GM21717 (cell line): ENCODE data around the gene GREB1L.
"Not testable (repeated sequence)": the region's sequence is repeated elsewhere in the genome, so short reads cannot be mapped to it uniquely, and the experiment has no call there.

Experiments used
- ATAC-seq: cut with Tn5 transposase; IDR thresholded peaks from one replicate; pipeline ENCODE4 v1.9.1; 2021; ENCODE audit warnings: mild to moderate bottlenecking, moderate library complexity; ENCODE audit not compliant: unreplicated experiment

The GREB1L gene

GRCh38 chr18:21303895-21304294 lies 61.9 kb downstream of the GREB1L start:
- no peak for ATAC-seq

- ATAC-seq = no peak
These were observed 63.6 kb downstream of the GREB1L start for GRCh38 chr18:21305621-21306020.

DNA sequence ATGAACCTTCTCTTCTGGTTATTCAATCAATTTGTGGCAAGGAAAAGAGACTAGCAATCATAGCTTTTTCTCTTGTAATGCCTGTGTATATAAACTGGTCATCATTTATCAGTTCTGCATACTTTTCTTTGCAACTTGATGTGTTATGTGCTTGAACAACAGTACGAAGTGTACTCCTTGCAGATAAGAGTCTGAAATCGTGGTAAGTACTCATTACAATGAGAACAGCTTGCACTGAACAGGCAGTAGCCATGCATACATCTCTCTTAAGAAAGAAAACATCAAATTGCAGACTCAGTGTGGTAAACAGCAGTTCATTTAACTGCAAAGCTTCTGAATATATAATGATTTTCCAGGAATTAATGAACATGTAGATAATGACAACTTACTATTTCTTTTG lies 64.3 kb downstream of the GREB1L start:
- no peak for ATAC-seq

DNA sequence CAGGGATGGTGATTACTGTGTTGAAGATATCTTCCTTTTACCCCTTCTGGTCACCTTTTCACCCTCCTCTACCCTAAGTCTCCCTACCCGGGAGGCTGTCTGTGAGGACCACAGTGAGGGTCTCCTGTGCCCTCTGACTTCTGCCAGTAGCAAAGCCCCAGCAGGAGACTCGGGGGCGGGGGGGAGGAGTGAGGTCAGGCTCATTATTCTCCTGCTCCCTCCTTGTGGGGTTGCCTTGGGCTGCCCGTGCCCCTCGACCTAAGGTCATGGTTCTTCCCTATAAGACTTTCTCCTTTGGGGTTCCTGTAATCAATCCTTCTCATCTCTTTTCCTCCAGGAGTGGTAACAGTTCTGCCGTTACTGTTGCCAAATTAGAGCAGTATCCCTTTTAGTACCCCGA lies 65.5 kb downstream of the GREB1L start:
- no peak for ATAC-seq

DNA sequence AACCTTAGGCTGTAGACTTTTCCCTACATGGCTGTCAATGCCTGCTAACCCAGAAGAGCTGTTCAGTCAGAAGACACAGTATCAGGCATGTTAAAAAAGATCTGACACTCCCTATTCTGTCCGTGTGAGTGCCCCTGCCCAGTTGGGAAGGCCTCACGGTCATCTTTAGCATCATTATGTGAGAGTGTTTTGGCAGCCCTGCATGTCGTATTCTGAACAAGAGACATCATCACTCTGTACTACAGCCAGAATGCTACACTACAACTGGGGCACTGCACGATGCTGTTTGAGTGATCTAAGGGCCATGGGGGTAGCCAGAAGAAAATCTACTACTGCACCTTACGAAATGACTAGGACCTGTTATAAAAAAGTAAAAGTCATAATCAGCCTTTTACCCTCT lies 67.2 kb downstream of the GREB1L start:
- ATAC-seq = no peak

GRCh38 chr18:21311980-21312379 lies 69.9 kb downstream of the GREB1L start:
- not testable (repeated sequence) for ATAC-seq

DNA sequence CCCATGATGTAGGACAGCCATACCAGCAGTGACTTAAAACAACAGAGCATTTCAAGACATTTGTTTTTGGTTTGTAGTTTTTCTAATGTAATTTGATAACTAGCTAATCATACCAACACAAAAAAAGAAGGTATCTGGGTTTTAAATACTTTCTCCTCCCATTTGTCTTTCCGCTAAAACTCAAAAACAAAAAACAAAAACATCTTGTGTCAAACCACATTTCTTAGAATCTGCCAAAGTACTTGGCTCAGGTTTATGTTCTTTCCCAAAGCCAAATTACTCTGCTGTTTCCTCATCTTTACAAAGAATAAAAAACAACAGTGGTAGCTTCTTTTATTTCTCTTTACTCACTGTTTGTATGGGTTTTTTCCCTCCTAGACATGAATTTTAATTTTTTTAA lies 71.5 kb downstream of the GREB1L start:
- no peak for ATAC-seq

- ATAC-seq = no peak
These were observed 72.7 kb downstream of the GREB1L start for GRCh38 chr18:21314724-21315123.

GRCh38 chr18:21315126-21315525 lies 73.1 kb downstream of the GREB1L start:
- not testable (repeated sequence) for ATAC-seq

DNA sequence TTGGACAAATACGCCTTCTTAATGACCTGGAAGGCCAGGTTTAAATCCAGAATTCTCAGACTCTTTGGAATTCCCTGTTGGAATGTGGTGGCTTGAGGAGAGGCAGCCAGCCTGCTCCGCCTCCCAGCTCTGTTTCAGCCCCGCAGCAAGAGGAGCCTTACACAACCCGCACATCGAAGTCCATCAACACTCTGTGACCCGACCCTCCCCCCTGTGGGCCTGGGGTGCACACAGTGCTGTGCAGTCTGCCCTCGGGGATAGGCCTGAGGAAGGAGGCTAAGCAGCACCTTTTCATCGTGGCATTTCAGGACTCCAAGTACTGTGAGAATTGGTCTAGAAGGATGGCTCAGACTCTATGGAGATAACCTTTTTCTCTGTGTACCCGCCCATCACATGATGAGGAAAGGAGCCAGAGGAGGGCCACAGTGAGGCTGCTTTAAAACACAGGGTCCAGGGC lies 73.7 kb downstream of the GREB1L start:
- ATAC-seq = no peak

DNA sequence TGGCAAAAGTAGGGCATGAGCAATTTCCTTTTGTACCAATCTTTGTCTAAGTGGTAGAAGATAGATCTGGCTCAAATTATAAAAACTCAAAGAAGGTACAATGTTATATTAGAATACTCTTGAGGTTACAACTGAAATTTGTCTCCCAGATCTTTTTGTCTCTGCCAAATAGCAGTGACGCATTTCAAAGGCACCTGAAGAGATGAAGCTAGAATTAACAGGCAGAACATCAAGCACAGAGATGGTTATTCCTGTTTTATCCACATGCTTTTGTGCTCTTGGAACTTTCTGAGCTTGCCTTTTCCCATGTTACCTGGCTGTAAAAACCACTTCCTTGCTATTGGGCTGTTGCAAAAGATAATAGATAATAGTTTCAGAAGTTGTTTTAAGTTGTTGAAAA lies 74.3 kb downstream of the GREB1L start:
- ATAC-seq = no peak

GRCh38 chr18:21321711-21322110 lies 79.7 kb downstream of the GREB1L start:
- ATAC-seq = no peak

GRCh38 chr18:21327101-21327500 lies 85.1 kb downstream of the GREB1L start:
- no peak for ATAC-seq

DNA sequence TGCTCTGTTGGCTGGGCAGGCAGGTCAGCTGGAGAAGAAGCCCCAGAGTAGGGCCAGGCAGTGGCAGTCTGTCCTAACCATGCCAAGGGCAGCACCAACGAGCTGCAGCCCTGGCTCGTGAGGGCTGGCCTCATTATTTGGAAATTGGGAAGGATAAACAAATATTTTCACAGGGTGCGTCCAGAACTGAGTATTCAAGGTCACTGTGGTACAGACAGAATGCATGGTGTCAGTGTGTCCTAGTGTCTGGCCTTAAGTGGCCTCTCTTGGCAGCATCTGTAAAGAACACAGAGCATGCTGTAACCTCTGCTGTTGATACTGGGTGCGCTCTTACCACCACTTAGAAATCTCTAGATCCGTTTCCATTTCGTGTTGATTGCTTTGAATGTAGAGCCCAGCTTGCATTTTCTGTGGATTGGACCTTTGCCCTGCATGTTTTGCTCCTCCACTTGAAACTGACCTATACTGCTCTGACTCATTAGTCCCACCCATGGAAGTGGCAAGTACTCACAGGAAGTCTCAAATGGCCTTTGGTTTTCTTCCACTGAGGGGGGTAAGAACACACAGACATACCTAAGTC lies 88.2 kb downstream of the GREB1L start:
- ATAC-seq = no peak

DNA sequence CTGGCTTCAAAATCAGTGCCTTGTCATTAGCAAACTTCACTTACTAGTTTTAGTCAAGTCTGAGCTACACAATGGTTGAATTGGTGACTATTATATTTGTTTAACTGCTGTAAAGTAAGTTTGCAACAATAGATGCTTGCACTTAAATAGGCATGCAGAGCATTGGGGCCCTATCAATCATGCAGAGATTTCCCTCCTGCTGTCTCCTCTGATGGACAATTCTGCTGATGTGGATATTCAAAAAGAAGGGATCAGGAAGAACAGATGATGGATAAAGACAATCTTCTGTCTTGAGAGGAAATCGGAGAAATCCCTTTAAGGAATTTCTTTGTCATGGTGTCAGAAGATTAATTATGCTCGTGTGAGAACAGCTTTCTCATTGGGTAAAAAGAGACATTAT lies 89.0 kb downstream of the GREB1L start:
- ATAC-seq = no peak

DNA sequence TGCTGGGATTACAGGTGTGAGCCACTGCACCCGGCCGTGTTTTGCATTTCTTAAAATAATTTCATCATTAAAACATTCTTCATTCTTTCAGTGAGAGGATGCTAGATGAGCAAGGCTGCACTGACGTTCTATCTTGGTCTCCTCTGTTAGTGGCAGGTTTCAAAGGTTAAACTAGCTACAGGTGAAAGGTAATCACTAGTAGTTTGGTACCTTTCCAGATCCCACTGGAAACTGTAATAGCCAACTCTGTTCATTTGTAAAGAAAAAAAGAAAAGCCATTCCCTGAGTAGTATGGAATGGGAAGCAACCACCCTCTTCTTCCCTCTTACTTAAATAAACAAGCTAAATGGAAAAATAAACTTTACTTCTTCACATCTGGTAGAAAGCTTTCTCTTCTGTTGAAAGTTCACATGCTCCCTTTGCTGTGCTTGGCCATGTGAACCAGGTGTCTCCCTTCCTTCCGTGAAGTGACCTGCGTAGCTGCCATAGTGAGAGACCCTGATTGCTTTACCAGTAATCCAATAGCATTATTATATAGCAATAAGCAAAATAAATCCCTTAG lies 94.0 kb downstream of the GREB1L start:
- no peak for ATAC-seq

DNA sequence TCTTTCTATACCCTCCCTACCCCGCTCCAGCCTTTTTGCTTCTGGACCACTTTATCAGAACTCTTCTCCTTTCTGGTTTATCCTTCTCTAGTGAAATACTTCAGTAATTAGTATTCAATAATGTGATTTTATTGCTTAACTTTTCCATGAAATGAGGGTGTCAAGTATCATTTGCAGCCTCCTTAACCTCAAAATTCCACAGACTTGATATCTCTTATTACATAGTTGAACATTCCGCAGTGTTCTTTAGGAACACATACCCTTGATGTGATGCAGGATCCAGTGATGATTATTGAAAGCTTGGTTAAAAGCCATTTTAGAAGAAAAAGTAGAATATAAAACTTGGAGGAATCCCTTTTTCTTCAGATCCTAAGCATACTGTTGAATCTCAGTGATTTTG lies 94.8 kb downstream of the GREB1L start:
- ATAC-seq = no peak

DNA sequence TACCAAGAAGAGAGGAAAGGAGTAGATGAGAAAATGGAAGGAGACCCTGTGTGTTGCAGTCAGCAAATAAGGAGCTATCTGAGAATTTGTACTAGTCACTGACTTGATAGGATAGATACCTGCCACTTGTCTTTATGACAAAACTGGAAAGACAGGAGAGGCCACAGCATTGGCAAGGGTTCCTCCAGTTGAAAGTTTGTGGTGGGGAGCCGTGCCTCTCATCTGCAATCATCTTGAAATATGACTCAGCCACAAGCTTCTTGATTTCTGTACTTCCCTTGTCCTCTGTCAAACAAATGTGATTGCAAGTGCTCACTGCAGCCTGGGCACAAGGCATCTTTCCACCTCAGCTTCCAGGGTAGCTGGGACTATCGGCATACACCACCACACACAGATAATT lies 99.1 kb downstream of the GREB1L start:
- ATAC-seq = no peak

DNA sequence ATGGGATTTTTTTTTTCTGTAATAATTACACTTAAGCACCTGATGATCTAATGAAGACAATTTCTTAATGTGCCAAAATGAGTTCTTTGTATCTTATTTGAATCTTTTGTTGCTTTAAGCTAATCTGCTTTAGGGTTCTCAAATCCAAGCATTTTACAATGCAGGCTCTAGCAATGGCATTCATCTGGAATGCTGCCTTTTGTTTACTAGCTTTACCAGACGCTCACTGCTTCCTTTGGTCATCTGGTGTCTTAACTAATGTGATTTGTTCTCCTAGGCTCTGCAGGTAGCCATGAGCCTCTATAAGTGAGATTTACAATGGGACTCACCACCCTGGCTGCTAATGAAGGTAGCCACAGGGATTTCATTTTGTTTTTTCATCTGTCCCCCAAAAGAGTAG lies 100.3 kb downstream of the GREB1L start:
- no peak for ATAC-seq

DNA sequence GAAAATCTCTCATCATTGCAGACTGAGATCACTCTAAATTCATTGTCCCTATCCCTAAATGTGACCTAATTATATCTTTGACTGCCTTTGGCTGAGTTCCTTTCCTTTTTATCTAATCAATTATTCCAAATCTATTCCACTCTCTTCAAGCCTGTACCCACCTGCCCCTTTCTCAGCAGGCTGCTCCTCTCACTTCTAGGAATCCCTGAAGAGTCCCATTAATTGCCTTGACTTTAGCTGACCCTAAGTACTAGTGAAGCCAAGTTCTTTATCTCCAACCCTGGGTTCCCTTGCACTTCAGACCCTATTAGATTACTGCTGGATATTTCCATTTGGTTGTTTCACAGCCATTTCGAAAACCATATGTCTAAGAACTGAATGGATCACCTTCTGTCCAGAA lies 102.8 kb downstream of the GREB1L start:
- ATAC-seq = no peak

DNA sequence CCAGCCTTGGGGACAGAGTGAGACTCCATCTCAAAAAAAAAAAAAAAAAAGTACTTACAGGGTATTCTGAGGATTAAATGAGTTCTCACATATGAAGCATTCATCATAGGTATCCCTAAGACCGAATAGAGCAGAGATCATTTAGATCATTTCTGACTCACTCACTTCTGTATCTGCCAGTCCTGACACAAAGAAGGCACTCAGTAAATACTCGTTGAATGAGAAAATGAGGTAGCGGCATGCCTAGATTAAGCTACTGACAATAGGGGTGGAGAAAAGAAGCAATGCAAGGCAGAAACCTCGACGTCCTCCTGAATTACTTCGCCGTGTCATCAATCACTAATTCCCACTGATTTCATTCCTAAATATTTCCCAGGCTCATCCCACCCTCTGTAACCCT lies 103.8 kb downstream of the GREB1L start:
- no peak for ATAC-seq

DNA sequence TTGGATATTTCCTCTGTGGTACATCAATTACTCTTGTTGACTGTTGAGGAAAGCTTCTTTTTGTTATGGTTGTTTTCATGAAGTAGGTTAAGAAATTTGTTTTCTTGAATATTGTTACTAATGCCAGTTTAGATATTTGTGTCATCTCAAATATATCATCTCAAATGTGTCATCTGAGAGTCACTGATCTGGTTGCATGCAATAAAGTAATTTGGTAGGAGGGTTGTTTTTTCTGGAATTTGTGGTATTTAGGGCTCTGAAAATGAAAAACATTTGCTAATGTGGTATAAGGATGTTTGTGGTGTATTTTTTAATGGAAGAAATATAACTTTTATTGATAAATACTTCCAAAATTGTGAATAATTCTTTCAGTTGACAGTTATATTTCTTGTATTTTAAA lies 117.7 kb downstream of the GREB1L start:
- no peak for ATAC-seq

DNA sequence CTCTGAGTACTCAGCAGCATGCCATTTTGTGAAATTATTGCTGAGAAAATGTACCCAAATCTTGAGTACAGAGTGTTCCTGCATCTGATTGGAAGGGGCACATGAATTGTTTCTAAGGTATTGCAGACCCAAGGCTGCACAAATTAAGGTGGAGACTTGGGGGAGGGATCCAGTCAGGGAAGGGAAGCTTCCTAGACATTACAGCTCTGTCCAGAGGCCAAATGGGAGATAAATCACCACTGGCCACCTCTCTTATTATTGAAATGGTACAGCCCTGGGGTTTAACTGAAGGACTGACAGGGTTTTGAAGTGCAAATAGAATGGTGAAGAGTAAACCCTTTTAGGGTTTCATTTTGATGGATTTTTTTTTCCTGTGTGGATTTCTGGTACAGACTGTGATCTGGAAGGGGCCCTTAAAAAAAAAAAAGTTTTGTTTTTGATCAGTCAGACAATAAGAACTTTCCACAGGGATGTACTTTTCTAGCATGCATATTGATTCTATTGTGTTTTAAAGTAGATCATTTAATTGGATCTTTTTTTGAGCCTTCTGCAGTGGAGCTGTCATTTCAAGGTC lies 119.4 kb downstream of the GREB1L start:
- ATAC-seq = no peak
